SH-SY5Y (cell line): Measurements from ENCODE around the gene TEX19.

Source experiments
- GATA2 ChIP-seq: IDR thresholded peaks from 2 replicates; pipeline ENCODE4 v1.6.1; 2011; ENCODE audit warnings: mild to moderate bottlenecking, low read depth, low read length
- GATA3 ChIP-seq: IDR thresholded peaks from 2 replicates; pipeline ENCODE4 v1.6.1; 2011; ENCODE audit warnings: low read depth, mild to moderate bottlenecking, low read length, moderate library complexity

The TEX19 gene

GRCh38 chr17:82411396-82412053 is 52.5 kb downstream of the TEX19 start:
- no peak for TF ChIP-seq GATA3
- no peak for TF ChIP-seq GATA2

GRCh38 chr17:82412535-82413520 is 53.8 kb downstream of the TEX19 start:
- TF ChIP-seq GATA2: no peak
- TF ChIP-seq GATA3: no peak
